ENCODE results near the gene TGFB2.
"Not testable (repeated sequence)": the region's sequence is repeated elsewhere in the genome, so short reads cannot be mapped to it uniquely, and the experiment has no call there.

Gene TGFB2

DNA sequence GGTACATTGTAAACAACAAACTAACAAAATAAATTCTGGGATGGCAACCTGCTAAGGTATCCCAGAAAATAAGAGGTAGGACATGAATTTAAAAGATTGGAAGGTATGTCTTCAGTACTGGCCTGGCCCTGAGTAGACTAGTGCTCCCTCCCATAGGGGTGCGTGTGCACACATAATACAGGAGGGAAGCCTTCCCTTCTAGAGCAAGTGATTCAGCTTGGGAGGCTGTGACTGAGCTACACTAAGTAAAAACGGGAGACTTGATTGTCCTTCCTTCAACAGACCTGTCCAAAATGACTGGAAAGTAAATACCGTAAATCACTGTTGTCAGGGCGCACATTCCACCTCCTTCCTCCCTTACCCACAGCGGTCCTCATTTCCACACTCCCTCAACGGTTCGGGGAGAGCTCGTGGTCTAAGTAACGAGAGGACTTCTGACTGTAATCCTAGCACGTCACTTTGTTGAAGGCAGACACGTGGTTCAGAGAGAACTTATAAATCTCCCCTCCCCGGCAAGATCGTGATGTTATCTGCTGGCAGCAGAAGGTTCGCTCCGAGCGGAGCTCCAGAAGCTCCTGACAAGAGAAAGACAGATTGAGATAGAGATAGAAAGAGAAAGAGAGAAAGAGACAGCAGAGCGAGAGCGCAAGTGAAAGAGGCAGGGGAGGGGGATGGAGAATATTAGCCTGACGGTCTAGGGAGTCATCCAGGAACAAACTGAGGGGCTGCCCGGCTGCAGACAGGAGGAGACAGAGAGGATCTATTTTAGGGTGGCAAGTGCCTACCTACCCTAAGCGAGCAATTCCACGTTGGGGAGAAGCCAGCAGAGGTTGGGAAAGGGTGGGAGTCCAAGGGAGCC lies at the start of gene TGFB2:
TSS of gene TGFB2 (plus strand) at position 523 of the 859 bp plus-strand sequence. CDS start 1,366 bp downstream, outside the sequence.
- DNase-seq (ENCODE audit: low read depth in 2 of 2), result peak in 1 of 2 donors; percentile 2

DNA sequence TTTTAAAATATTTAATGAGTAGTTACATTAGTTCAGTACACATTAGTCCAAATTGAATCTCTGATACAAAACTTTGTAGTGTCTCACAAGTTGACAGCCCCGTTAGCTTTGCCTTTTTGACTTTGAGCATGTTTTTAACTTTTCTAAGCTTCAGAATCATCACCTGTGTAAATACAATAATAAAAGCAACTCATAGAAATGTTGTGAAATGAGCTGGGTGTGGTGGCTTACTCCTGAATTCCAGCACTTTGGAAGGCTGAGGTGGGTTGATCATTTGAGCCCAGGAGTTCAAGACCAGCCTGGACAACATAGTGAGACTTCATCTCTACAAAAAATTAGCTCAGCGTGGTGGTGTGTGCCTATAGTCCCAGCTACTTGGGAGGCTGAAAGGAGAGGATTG lies 49.0 kb upstream of the TGFB2 start:
- DNase-seq (ENCODE audit: low read depth in 2 of 2), result no peak

DNA sequence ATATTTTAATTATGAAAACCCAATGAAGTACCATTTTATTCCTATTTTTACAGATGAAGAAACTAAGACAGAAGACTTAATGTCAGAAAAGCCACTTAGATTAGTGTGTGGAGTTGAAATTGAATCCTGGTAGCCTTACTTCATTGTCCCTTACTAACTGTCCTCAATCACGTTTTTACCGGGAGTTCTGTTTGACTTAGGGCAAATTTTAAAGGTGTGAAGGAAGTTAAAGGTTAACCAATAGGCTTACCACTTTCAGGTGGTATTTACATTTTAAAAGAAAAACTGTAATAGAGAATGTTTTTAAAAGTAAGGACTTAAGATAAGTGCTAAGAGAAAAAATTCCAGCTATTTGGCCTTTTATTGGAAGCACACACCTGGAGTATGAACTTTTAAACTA lies 47.7 kb upstream of the TGFB2 start:
- DNase-seq (ENCODE audit: low read depth in 2 of 2), result no peak

DNA sequence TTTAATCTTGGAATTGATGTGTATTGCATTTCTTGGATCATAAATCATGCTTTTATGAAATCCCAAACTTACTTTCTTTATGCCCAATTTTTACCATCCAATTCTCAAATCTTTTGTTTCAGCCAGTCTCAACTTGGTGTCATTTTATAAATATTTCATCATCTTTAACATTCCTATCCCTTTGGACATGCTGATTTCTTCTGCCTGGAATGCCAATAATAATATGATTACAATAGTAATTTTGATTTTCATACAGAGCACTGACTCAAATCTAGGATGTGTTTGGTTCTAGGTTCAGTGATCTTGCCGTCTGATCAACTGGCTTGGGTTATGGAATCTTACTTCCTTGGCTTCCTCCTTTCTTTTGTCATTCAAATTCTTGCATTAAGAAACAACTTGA lies 47.3 kb upstream of the TGFB2 start:
- no peak for DNase-seq (ENCODE audit: low read depth in 2 of 2)

DNA sequence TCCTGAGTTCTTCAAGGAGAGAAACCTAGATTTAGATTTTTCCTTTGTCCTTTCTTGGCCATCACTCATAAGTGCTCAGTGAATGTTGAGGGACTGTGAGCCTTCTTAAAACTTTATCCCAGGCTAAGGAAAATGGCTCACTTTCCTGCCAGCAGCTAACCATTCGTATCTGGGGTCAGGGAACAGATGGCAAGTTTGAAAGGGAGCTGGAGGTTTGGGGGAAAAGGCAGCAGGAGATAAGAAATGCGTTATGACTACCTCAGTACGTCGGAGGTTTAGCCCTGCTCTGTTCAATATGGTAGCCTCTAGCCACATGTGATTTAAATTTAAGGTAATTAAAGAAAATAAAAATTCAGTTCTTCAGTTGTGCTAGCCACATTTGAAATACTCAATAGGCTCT lies 46.7 kb upstream of the TGFB2 start:
- no peak for DNase-seq (ENCODE audit: low read depth in 2 of 2)

DNA sequence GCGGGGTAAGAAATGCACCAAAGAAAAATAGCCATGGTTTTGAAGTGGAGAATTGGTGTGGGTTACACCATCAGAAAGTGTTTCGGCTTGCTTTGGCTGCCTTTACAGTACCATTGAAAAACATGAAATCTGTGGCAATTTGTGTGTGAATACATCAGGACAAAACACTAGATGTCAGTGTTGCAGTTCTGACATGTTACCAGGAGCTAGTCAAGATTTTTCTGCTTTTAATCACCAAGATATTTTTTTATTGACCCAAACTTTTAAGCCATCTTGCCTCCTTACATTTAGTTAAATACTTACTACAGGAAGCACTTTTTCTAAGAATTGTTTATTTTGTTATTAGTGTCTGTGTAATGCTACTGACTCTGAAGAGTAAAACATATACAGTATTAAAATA lies 45.7 kb upstream of the TGFB2 start:
- DNase-seq (ENCODE audit: low read depth in 2 of 2), result no peak

DNA sequence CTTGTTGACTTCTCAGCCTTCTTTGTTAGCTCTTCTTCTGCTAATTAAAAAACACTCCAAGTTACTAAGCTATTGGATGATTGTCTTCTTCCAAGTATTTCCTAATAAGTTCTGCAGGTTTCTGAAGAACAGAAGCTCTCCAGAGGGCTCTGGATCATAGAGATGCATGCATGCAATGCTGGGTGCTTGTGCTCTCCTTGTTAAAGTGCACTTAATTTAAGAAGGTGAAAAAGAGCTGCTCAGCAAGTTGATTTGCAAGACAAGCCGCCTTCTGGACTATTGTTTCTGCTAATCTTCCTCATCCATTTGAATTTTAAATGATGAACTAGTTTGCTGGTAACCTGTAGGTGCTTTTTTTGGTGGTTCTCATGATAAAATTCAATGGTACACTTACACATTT lies 43.9 kb upstream of the TGFB2 start:
- DNase-seq (ENCODE audit: low read depth in 2 of 2), result no peak

DNA sequence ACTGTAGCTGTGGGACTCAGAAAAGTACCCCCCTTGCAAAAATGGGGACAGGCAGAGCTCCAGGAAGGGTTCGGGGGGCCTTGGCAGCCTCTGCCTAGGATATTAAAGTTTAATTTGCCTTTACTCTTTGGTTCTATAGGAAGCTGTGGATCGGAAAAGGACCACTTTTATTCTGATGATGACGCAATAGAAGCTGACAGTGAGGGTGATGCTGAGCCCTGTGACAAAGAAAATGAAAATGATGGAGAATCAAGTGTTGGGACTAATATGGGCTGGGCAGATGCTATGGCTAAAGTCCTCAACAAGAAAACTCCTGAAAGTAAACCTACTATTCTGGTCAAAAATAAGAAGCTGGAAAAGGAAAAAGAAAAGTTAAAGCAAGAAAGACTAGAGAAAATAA lies 43.0 kb upstream of the TGFB2 start:
- no peak for DNase-seq (ENCODE audit: low read depth in 2 of 2)

DNA sequence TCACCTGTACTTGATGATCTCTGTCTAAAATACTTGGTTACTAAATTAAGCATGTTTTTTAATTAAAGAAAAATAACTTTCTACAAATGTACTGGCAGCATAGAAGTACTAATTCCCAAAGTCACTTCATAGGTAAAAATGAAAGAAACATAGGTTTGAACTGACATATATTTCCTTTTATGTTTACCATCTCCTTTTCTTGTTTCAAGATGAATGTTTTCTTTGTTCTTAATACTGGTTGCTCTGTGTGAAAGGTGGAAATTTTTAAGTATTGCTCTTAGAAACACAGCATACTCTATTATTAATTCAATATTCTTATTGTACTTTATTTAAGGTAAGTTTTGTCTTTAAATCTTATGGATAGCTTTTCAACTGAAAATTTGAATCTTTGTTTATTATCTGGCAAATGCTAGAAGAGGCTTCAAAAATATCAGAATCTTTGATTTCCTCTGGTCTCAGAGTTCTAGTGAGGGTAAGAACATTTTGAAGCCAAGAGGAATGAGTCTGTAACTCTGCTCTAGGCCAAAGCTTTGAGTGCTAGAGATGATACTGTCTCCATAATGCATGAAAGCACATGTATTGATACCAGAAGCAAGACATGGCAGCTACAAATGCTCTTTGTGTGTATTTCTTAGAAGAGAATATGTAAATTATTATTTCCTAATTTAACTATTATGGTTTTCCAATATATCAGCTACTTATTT lies 41.8 kb upstream of the TGFB2 start:
- DNase-seq (ENCODE audit: low read depth in 2 of 2), result no peak

DNA sequence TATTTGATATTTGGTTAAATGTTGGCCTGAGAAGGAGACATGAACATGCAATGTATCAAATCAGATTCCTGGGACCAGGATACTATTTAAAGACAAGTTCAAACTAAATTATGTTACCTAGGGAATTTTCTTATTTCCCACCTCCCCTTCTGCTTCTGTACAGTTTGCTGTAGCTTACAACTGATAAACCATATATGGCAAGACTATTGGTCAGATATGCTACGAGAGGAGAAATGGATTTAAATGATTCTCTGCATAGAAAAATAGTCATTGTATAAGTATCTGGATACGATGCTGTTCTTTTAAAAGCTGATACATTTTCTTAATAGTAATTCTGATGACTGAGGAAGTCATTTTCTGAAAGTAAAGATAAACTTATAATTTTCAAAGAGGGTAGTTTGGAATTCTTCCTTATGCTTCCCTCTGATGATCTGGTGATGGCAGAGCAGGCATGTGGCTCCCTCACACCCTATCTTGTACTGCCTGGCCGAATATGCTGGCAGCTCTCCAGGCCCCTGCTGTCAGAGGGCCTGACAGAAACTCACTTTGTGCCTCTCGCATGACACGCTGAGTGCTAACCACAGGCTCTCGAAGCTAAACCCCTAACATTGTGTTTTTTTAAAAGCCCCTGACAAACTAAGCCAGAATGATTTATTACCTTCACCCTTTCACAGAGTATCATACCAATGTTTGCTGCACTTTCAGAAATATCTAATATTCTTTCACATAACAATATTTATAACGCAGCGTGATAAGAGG lies 40.7 kb upstream of the TGFB2 start:
- no peak for DNase-seq (ENCODE audit: low read depth in 2 of 2)

DNA sequence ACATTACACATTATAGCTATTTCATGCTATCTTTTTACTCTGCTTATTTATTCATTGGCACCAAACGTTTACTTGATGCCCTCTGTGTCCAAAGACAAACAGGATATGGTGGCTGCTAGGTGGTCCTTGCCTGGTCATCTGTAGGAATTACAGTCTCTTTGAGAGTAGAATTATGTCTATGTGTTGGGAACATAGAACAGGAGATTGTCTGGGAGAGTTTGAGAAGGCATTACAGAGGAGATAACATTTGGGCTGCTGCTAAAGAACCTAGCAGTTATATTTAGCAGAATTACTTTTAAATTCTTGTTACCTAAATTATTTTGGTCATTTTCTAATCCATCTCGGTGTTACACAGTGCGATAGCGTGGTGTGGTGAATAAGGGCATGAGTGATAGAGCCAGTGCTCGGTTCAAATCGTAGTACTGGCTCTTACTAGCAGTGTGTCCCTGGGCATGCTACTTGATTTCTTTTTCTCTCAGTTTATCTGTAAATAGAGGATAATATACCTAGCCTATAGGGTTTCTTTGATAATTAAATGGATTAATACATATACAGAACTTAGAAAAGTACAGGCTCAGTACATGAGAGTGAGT lies 39.6 kb upstream of the TGFB2 start:
- no peak for DNase-seq (ENCODE audit: low read depth in 2 of 2)

DNA sequence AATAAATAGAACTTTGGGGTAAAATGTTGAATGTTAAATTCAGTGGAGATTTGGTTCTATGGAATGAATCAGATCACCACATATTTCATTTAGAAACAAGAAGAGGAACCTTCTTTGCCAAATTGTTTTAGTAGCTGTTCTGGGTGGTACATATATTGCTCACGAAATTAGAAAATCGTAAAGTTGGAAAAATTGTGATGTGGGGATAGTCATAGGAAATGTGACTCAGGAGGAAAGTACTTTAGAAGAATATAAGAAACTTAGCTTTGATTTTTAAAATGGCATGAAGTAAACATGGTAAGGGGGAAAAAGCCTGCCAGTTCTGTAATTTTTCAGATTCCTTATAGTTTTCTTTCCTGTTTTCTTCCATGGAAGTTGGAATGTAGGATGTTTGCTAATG lies 32.6 kb upstream of the TGFB2 start:
- DNase-seq (ENCODE audit: low read depth in 2 of 2), result no peak

DNA sequence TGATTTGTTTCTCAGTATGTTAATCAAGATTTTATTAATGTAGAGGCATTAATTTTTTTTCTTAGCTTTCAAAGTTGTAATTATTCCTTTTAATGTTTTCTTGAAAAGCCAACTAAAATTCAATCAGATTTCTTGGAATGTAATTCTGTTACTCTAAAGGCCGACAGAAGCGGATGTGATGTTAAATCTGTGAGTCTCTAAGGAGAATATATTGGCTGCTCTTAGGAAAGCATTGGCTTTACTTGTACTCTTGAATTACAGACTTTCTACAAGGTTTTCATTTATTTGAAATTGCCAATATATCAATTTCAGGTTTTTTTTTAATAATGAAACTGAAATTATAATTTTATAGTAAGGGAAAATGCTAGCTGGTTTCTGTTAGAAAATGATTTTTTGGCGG lies 30.8 kb upstream of the TGFB2 start:
- no peak for DNase-seq (ENCODE audit: low read depth in 2 of 2)

DNA sequence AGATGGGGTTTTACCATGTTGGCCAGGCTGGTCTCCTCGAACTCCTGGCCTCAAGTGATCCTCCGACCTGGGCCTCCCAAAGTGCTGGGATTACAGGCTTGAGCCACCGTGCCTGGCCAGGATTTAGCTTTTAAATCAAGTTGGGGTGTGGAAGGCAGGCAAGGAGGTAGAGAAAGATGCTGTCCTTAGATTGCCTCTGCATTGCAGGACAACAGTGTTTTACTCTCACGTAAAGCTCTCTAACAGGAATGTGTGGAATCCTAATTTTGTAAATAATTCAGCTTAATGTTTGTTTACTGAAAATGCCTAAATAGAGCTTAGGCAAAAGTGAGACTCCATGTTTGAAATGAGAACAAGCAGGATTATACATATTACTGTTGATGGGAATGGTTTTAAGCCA lies 29.5 kb upstream of the TGFB2 start:
- DNase-seq (ENCODE audit: low read depth in 2 of 2), result no peak

DNA sequence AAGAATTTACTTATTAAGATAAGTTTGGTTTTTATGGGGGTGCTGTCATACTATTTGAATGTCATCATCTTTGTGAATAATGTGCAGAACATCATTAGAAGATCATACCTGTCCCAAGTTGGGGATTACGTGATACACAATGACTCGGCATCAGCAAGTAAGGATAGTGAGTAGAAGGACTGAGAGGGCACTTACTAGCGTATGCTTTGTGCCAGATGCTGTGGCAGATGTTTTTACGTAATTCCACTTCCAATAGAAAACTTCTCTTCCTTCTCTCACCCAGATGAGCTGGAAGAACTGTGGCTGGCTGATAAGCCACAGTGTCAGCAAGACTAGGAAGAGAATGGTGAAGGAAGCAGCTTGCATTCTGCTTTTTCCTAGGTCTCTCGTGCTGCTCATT lies 28.1 kb upstream of the TGFB2 start:
- no peak for DNase-seq (ENCODE audit: low read depth in 2 of 2)

DNA sequence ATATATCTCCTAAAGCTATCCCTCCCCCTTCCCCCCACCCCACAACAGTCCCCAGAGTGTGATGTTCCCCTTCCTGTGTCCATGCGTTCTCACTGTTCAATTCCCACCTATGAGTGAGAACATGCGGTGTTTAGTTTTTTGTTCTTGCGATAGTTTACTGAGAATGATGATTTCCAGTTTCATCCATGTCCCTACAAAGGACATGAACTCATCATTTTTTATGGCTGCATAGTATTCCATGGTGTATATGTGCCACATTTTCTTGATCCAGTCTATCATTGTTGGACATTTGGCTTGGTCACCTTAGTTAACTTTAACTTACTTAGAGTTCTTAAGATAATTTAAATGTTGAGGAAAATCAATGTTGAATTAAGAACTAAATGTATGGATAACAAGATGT lies 25.0 kb upstream of the TGFB2 start:
- not testable (repeated sequence) for DNase-seq (ENCODE audit: low read depth in 2 of 2)

DNA sequence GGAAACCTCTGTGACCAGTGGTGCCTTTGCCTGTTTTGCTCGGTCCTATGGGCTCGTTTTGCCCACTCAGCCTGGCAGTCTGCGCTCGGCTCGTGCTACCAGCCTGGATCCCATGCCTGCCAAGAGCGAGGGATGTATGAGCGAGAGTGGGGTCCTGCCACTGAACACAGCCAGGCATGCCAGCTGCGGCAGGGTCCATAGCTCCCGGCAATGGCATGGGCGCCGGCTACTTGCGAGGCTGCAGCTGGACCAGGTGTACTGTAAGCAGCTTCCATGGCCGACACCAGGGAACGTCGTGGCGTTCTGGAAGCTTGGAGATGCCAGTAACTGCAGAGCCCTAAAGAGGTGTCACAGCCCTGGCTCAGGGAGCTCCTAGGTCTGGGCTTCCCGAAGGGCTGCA lies 22.4 kb upstream of the TGFB2 start:
- DNase-seq (ENCODE audit: low read depth in 2 of 2), result no peak

DNA sequence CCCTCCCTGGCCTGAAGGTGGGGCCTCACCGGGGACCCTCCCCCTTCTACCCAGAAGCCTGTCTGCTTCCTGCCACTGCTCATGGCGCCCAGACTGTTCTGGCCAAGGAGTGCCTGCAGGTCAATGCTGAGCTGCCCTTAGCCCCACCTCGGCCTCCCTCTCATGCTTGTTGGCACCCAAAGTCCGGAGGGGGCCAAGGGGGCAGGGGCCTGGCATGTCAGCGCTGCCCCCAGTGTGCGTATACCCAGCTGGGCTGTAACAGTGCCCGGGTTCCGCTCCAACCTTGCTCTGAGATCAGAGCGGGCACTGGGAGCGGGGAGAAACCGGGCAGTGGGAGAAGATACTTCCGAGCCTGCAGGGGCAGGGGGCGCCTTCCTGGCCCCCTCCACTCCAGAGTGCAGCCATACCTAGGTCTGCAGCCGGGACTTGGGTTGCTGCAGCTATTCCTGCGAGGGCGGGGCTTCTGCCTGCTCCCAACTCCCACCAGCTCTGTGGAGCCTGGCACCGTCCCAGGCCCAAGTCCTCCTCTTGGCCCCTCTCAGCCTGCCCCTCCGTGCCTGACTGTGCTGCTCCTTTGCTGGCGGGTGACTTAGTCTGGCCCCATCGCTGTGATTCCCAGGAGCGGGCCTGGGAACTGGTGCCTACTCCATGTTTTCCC lies 21.4 kb upstream of the TGFB2 start:
- DNase-seq (ENCODE audit: low read depth in 2 of 2), result no peak

DNA sequence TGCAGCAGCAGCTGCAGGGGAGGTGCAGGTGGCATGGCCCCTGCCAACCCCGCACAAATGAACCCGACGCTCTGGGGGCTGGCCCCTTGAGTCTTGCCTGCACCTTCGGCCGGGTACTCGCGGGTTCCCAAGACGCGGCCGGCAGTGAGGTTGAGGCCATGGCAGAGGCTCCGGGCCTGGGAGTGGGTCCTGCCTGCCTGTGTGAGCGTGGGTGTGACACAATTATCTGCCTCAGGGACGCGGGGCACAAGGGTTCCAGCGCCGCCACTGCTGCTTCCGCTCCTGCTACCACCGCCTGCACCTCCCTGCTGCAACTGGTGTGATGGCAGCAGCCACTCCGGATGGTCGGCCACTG lies 20.9 kb upstream of the TGFB2 start:
- DNase-seq (ENCODE audit: low read depth in 2 of 2), result no peak

DNA sequence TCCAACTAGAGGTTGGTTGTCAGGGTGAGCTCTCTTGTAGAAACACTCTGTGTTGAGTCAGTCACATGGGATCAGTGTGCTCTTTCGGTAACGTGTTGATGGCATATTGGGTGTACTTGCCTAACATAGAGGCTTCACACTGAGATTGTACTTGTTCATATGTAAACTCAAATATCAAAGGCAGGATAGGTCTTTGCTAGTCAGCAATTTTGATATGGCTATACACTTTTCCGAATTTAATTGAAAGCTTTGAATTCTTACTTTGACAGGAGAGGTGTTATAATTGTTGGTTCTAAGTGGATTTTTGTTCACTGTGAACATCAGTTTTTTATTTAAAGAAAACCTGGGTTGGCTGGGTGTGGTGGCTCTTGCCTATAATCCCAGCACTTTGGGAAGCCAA lies 16.4 kb upstream of the TGFB2 start:
- DNase-seq (ENCODE audit: low read depth in 2 of 2), result no peak

DNA sequence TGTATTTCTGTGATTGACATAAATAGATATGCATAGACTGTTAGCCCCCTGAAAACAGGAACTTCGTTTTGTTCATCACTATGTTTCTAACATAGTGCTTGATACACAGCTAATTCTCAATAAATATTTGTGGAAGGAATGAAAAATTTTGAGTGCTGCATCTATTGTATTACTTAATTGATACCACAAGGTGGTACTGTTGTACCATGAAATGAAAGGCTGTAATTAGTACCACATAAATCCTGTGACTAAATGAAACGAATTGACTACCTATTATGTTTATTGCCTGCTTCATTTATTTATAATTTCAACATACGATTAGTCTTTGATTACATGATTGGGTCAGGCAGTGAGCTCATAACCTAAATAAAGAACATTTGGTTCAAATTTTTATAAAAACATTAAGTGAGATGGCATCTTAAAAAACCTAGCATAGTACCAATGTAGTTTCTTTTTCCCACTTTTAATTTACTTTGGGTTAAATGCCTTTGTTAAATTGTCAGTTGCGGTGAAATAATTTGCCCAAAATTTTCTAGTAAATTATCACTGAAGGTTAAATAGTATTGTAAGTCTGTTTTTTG lies 15.0 kb upstream of the TGFB2 start:
- DNase-seq (ENCODE audit: low read depth in 2 of 2), result no peak
